GM23338 (cell line): ENCODE data around the gene ETV3. TPM values are rescaled to one million over a fixed set of nuclear protein-coding genes. Genes with fewer than 3 reads are reported as not detected.

Source experiments
- ATAC-seq: fragments of 200-7000 bp; cut with Tn5 transposase; 3 replicates; pipeline ENCODE4 v1.9.1; 2020
- DNase-seq: peaks from one replicate; pipeline ENCODE4 v3.0.0-alpha.2; 2015; ENCODE audit warnings: low spot score
- H2AFZ ChIP-seq: fragments of 200-600 bp; sonication (generic); 2 replicates; pipeline ENCODE4 v1.8.0; 2016; ENCODE audit warnings: antibody characterized with exemption, mild to moderate bottlenecking, moderate library complexity
- H3F3A ChIP-seq: fragments of 200-600 bp; sonication (generic); replicated peaks from 2 replicates; pipeline ENCODE4 v1.8.0; 2017; ENCODE audit warnings: antibody characterized with exemption, mixed run types, low read depth
- H3K27ac ChIP-seq: fragments of 200-600 bp; sonication (generic); 2 replicates; pipeline ENCODE4 v1.6.1; 2016; ENCODE audit warnings: low read depth
- H3K27me3 ChIP-seq: fragments of 200-600 bp; sonication (generic); 2 replicates; pipeline ENCODE4 v1.8.0; 2016; ENCODE audit warnings: mild to moderate bottlenecking, mixed run types, moderate library complexity; ENCODE audit not compliant: insufficient read depth
- H3K36me3 ChIP-seq: fragments of 200-600 bp; sonication (generic); 2 replicates; pipeline ENCODE4 v1.8.0; 2016; ENCODE audit warnings: mild to moderate bottlenecking; ENCODE audit not compliant: insufficient read depth
- H3K4me1 ChIP-seq: fragments of 200-600 bp; sonication (generic); 2 replicates; pipeline ENCODE4 v1.8.0; 2016; ENCODE audit warnings: mild to moderate bottlenecking, moderate library complexity; ENCODE audit not compliant: insufficient read depth
- H3K4me2 ChIP-seq: fragments of 200-600 bp; sonication (generic); 2 replicates; pipeline ENCODE4 v1.7.1; 2017; ENCODE audit warnings: mixed run types
- H3K4me3 ChIP-seq: fragments of 200-600 bp; sonication (generic); 2 replicates; pipeline ENCODE4 v1.6.1; 2016; ENCODE audit warnings: mixed run types
- H3K79me2 ChIP-seq: fragments of 200-600 bp; sonication (generic); replicated peaks from 2 replicates; pipeline ENCODE4 v1.8.0; 2017; ENCODE audit warnings: mild to moderate bottlenecking; ENCODE audit not compliant: insufficient read depth
- H3K9me2 ChIP-seq: fragments of 200-600 bp; sonication (generic); 2 replicates; pipeline ENCODE4 v1.8.0; 2017; ENCODE audit not compliant: insufficient read depth
- H4K20me1 ChIP-seq: fragments of 200-600 bp; sonication (generic); replicated peaks from 2 replicates; pipeline ENCODE4 v1.8.0; 2017; ENCODE audit warnings: mild to moderate bottlenecking; ENCODE audit not compliant: insufficient read depth
- H3K27ac Mint-ChIP-seq: 2 replicates; pipeline ENCODE4 v1.8.0; 2020; ENCODE audit warnings: inconsistent platforms, mild to moderate bottlenecking, moderate library complexity, mixed read lengths
- H3K27me3 Mint-ChIP-seq: 3 replicates; pipeline ENCODE4 v1.8.0; 2022; ENCODE audit warnings: low read depth, mild to moderate bottlenecking, moderate library complexity, mixed read lengths, inconsistent platforms; ENCODE audit not compliant: insufficient read depth, poor library complexity
- H3K36me3 Mint-ChIP-seq: 3 replicates; pipeline ENCODE4 v1.8.0; 2021; ENCODE audit warnings: low read depth, mild to moderate bottlenecking, inconsistent platforms, moderate library complexity, mixed read lengths
- H3K4me1 Mint-ChIP-seq: 3 replicates; pipeline ENCODE4 v1.8.0; 2020; ENCODE audit warnings: mild to moderate bottlenecking, inconsistent platforms, mixed read lengths
- H3K4me3 Mint-ChIP-seq: 3 replicates; pipeline ENCODE4 v1.8.0; 2021; ENCODE audit warnings: moderate library complexity, mild to moderate bottlenecking, inconsistent platforms, mixed read lengths
- H3K9me3 Mint-ChIP-seq: 3 replicates; pipeline ENCODE4 v1.8.0; 2020; ENCODE audit warnings: moderate library complexity, mild to moderate bottlenecking, inconsistent platforms, mixed read lengths
- EZH2phosphoT487 ChIP-seq: fragments of 200-600 bp; sonication (generic); IDR thresholded peaks from one replicate; pipeline ENCODE4 v1.8.1; 2018; ENCODE audit warnings: antibody characterized with exemption; ENCODE audit not compliant: unreplicated experiment
- NANOG ChIP-seq: IDR thresholded peaks from 2 replicates; pipeline ENCODE4 v1.6.1; 2016; ENCODE audit warnings: antibody characterized with exemption, borderline replicate concordance
- POLR2AphosphoS5 ChIP-seq: IDR thresholded peaks from 2 replicates; pipeline ENCODE4 v1.6.1; 2016; ENCODE audit warnings: antibody characterized with exemption, low read depth
- STAT1 ChIP-seq: IDR thresholded peaks from one replicate; pipeline ENCODE4 v1.6.1; 2016; ENCODE audit warnings: antibody characterized with exemption; ENCODE audit not compliant: unreplicated experiment
- polyA plus RNA-seq: library from polyadenylated mRNA; unstranded; fragments of >200 nt; fragmentation: Nextera tagmentation; extraction: Ambion mirVana; gene quantifications from 2 replicates; pipeline ENCODE4 v1.2.1, GENCODE V29; 2016
- total RNA-seq: library from RNA; depleted of rRNA; stranded (reverse); fragments of >200 nt; shearing (Covaris generic); gene quantifications from 2 replicates; pipeline ENCODE4 v1.2.3, GENCODE V29; 2014
- TF ChIP-seq, protein P1 (sequence below): fragments of 250-450 bp; sonication (Bioruptor Pico); IDR thresholded peaks from 2 replicates; pipeline ENCODE4 v1.5.0; 2020; ENCODE audit warnings: mild to moderate bottlenecking, moderate library complexity
- TF ChIP-seq, protein P2 (sequence below): IDR thresholded peaks from one replicate; pipeline ENCODE4 v1.6.1; 2018; ENCODE audit warnings: antibody characterized with exemption; ENCODE audit not compliant: unreplicated experiment
- TF ChIP-seq, protein P3 (sequence below): IDR thresholded peaks from 2 replicates; pipeline ENCODE4 v1.6.1; 2016; ENCODE audit warnings: antibody characterized with exemption

The ETV3 gene
- total and polyA plus RNA-seq, 2 experiments from 2014 or later: 8.1 to 19.6 TPM

DNA sequence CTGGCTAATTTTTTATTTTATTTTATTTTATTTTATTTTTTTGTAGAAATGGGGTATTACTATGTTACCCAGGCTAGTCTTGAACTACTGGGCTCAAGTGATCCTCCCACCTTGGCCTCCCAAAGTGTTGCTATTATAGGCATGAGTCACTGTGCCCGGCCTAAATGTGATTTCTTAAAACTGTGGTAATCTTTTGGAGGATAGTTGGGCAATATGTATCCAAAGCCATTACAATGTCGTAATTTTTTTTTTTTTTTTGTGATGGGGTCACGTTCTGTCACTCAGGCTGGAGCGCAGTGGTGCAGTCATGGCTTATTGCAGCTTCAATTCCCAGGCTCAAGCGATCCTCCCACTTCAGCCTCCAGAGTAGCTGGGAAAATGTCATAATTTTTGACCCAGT, 52.8 kb downstream of the ETV3 start (continued):
- TF ChIP-seq, protein P1, sequence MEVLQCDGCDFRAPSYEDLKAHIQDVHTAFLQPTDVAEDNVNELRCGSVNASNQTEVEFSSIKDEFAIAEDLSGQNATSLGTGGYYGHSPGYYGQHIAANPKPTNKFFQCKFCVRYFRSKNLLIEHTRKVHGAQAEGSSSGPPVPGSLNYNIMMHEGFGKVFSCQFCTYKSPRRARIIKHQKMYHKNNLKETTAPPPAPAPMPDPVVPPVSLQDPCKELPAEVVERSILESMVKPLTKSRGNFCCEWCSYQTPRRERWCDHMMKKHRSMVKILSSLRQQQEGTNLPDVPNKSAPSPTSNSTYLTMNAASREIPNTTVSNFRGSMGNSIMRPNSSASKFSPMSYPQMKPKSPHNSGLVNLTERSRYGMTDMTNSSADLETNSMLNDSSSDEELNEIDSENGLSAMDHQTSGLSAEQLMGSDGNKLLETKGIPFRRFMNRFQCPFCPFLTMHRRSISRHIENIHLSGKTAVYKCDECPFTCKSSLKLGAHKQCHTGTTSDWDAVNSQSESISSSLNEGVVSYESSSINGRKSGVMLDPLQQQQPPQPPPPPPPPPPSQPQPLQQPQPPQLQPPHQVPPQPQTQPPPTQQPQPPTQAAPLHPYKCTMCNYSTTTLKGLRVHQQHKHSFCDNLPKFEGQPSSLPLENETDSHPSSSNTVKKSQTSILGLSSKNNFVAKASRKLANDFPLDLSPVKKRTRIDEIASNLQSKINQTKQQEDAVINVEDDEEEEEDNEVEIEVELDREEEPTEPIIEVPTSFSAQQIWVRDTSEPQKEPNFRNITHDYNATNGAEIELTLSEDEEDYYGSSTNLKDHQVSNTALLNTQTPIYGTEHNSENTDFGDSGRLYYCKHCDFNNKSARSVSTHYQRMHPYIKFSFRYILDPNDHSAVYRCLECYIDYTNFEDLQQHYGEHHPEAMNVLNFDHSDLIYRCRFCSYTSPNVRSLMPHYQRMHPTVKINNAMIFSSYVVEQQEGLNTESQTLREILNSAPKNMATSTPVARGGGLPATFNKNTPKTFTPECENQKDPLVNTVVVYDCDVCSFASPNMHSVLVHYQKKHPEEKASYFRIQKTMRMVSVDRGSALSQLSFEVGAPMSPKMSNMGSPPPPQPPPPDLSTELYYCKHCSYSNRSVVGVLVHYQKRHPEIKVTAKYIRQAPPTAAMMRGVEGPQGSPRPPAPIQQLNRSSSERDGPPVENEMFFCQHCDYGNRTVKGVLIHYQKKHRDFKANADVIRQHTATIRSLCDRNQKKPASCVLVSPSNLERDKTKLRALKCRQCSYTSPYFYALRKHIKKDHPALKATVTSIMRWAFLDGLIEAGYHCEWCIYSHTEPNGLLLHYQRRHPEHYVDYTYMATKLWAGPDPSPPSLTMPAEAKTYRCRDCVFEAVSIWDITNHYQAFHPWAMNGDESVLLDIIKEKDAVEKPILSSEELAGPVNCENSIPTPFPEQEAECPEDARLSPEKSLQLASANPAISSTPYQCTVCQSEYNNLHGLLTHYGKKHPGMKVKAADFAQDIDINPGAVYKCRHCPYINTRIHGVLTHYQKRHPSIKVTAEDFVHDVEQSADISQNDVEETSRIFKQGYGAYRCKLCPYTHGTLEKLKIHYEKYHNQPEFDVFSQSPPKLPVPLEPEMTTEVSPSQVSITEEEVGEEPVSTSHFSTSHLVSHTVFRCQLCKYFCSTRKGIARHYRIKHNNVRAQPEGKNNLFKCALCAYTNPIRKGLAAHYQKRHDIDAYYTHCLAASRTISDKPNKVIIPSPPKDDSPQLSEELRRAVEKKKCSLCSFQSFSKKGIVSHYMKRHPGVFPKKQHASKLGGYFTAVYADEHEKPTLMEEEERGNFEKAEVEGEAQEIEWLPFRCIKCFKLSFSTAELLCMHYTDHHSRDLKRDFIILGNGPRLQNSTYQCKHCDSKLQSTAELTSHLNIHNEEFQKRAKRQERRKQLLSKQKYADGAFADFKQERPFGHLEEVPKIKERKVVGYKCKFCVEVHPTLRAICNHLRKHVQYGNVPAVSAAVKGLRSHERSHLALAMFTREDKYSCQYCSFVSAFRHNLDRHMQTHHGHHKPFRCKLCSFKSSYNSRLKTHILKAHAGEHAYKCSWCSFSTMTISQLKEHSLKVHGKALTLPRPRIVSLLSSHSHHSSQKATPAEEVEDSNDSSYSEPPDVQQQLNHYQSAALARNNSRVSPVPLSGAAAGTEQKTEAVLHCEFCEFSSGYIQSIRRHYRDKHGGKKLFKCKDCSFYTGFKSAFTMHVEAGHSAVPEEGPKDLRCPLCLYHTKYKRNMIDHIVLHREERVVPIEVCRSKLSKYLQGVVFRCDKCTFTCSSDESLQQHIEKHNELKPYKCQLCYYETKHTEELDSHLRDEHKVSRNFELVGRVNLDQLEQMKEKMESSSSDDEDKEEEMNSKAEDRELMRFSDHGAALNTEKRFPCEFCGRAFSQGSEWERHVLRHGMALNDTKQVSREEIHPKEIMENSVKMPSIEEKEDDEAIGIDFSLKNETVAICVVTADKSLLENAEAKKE (CRISPR knock-in tag): no peak

DNA sequence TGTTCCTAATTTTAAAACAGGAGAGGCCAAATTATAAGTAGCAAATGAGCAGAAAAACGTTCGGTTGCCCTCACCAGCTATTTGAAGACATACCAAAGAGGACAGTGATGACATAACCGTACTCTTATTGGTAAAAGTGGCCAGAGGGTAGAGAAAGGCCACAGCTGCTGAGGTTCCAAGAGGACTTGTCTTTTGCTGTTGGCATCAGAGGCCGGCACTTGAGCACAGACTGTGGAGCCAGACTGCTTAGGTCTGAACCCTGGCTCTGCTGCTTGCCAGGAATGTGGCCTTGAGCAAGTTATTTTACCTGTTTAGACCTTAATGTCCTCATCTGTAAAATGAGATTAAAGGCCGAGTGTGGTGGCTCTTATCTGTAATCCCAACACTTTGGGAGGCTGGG, 53.5 kb downstream of the ETV3 start:
- DNase-seq: no peak
- no peaks in the 10 kb centered on the region for H3K27me3 ChIP-seq
- no peak for ATAC-seq
- Mint-ChIP-seq H3K4me3 (no peak overlapping the region), H3K4me1 (peaks cover 6% of the 10 kb centered on the region; the same call in 2 of the 3 replicates), H3K36me3 (no peaks in the 10 kb centered on the region), H3K9me3 (no peaks in the 10 kb centered on the region), H3K27me3 (peaks cover 13% of the 10 kb centered on the region), H3K27ac (no peak overlapping the region)
- no peaks in the 10 kb centered on the region for H3K79me2 ChIP-seq
- no peaks in the 10 kb centered on the region; the same call in 1 of the 2 replicates for H3K9me2 ChIP-seq
- peaks cover 17% of the 10 kb centered on the region for H3K4me1 ChIP-seq
- no peak overlapping the region for H3K4me3 ChIP-seq
- H3K27ac ChIP-seq: no peak overlapping the region
- no peak overlapping the region for H3K4me2 ChIP-seq
- H2AFZ ChIP-seq: no peak overlapping the region
- no peaks in the 10 kb centered on the region for H4K20me1 ChIP-seq
- no peaks in the 10 kb centered on the region for H3F3A ChIP-seq
- no peaks in the 10 kb centered on the region for H3K36me3 ChIP-seq
- TF ChIP-seq, protein P2, sequence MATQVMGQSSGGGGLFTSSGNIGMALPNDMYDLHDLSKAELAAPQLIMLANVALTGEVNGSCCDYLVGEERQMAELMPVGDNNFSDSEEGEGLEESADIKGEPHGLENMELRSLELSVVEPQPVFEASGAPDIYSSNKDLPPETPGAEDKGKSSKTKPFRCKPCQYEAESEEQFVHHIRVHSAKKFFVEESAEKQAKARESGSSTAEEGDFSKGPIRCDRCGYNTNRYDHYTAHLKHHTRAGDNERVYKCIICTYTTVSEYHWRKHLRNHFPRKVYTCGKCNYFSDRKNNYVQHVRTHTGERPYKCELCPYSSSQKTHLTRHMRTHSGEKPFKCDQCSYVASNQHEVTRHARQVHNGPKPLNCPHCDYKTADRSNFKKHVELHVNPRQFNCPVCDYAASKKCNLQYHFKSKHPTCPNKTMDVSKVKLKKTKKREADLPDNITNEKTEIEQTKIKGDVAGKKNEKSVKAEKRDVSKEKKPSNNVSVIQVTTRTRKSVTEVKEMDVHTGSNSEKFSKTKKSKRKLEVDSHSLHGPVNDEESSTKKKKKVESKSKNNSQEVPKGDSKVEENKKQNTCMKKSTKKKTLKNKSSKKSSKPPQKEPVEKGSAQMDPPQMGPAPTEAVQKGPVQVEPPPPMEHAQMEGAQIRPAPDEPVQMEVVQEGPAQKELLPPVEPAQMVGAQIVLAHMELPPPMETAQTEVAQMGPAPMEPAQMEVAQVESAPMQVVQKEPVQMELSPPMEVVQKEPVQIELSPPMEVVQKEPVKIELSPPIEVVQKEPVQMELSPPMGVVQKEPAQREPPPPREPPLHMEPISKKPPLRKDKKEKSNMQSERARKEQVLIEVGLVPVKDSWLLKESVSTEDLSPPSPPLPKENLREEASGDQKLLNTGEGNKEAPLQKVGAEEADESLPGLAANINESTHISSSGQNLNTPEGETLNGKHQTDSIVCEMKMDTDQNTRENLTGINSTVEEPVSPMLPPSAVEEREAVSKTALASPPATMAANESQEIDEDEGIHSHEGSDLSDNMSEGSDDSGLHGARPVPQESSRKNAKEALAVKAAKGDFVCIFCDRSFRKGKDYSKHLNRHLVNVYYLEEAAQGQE: no peak
- TF ChIP-seq, protein P3, sequence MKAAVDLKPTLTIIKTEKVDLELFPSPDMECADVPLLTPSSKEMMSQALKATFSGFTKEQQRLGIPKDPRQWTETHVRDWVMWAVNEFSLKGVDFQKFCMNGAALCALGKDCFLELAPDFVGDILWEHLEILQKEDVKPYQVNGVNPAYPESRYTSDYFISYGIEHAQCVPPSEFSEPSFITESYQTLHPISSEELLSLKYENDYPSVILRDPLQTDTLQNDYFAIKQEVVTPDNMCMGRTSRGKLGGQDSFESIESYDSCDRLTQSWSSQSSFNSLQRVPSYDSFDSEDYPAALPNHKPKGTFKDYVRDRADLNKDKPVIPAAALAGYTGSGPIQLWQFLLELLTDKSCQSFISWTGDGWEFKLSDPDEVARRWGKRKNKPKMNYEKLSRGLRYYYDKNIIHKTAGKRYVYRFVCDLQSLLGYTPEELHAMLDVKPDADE: no peak
- no peak for TF ChIP-seq EZH2phosphoT487
- no peak for TF ChIP-seq NANOG
- TF ChIP-seq POLR2AphosphoS5: no peak
- TF ChIP-seq STAT1: no peak
